NT2/D1 (cell line): ENCODE results near the gene RBM47.

Experiments used
- SUZ12 ChIP-seq: IDR thresholded peaks from 2 replicates; pipeline ENCODE4 v1.6.1; 2011; ENCODE audit not compliant: insufficient read length, insufficient read depth; ENCODE audit errors: extremely low read depth
- YY1 ChIP-seq: IDR thresholded peaks from 2 replicates; pipeline ENCODE4 v1.6.1; 2011; ENCODE audit not compliant: insufficient read length, insufficient read depth

GRCh38 chr4:40540800-40541199 is 88.9 kb downstream of the RBM47 start:
- no peak for TF ChIP-seq YY1
- no peak for TF ChIP-seq SUZ12
